Liver (tissue), 9 donors: ENCODE data around the gene EEF1G. TPM values are rescaled to one million over a fixed set of nuclear protein-coding genes. Genes with fewer than 3 reads are reported as not detected.

Experiments
- DNase-seq: peaks from one replicate; pipeline ENCODE4 v3.0.0-alpha.2; 2017; ENCODE audit warnings: low spot score
- H3K27ac ChIP-seq, 2 donors: one replicate each; pipeline ENCODE4 v1.7.0; 2013; ENCODE audit warnings: inconsistent platforms in 2 of 2, low read length in 2 of 2, control low read depth in 1 of 2, low read depth in 1 of 2, mild to moderate bottlenecking in 1 of 2
- H3K27me3 ChIP-seq, 4 donors: one replicate each; pipeline versions ENCODE4 v1.6.1 to v1.7.0; 2013; ENCODE audit warnings: low read length in 3 of 4, inconsistent platforms in 1 of 4, mild to moderate bottlenecking in 1 of 4, moderate library complexity in 1 of 4; ENCODE audit not compliant: control insufficient read depth in 4 of 4, insufficient read depth in 4 of 4
- H3K36me3 ChIP-seq, 4 donors: one replicate each; pipeline versions ENCODE4 v1.6.1 to v1.7.0; 2013; ENCODE audit warnings: low read length in 3 of 4, mild to moderate bottlenecking in 3 of 4, low read depth in 1 of 4, moderate library complexity in 1 of 4; ENCODE audit not compliant: control insufficient read depth in 4 of 4, insufficient read depth in 3 of 4
- H3K4me1 ChIP-seq, 4 donors: one replicate each; pipeline versions ENCODE4 v1.6.1 to v1.7.0; 2013; ENCODE audit warnings: low read length in 3 of 4, mild to moderate bottlenecking in 3 of 4, moderate library complexity in 1 of 4; ENCODE audit not compliant: control insufficient read depth in 4 of 4, insufficient read depth in 4 of 4
- H3K4me3 ChIP-seq, 3 donors: one replicate each; pipeline versions ENCODE4 v1.6.1 to v1.7.0; 2013; ENCODE audit warnings: low read length in 3 of 3, control low read depth in 1 of 3, low read depth in 1 of 3, mild to moderate bottlenecking in 1 of 3
- H3K9ac ChIP-seq, 2 donors: one replicate each; pipeline ENCODE4 v1.7.0; 2013; ENCODE audit warnings: low read length in 2 of 2, mild to moderate bottlenecking in 2 of 2, moderate library complexity in 2 of 2, control low read depth in 1 of 2, low read depth in 1 of 2
- H3K9me3 ChIP-seq, 4 donors: one replicate each; pipeline versions ENCODE4 v1.6.1 to v1.7.0; 2013; ENCODE audit warnings: low read length in 3 of 4; ENCODE audit not compliant: control insufficient read depth in 4 of 4
- EGR1 ChIP-seq, 2 donors: IDR thresholded peaks; 2 replicates each; pipeline ENCODE4 v1.6.1; 2016 to 2018; ENCODE audit warnings: antibody characterized with exemption in 2 of 2, low read depth in 2 of 2
- FOXA1 ChIP-seq: IDR thresholded peaks from 2 replicates; pipeline ENCODE4 v1.6.1; 2016; ENCODE audit warnings: antibody characterized with exemption
- FOXA2 ChIP-seq: IDR thresholded peaks from 2 replicates; pipeline ENCODE4 v1.6.1; 2016; ENCODE audit warnings: antibody characterized with exemption
- HNF4A ChIP-seq, 2 donors: conservative IDR thresholded peaks; 2 replicates each; pipeline ENCODE4 v1.6.1; 2016; ENCODE audit warnings: antibody characterized with exemption in 2 of 2, mild to moderate bottlenecking in 2 of 2
- HNF4G ChIP-seq: IDR thresholded peaks from 2 replicates; pipeline ENCODE4 v1.6.1; 2016; ENCODE audit warnings: antibody characterized with exemption
- JUND ChIP-seq, 2 donors: IDR thresholded peaks; 2 replicates each; pipeline ENCODE4 v1.6.1; 2016; ENCODE audit warnings: antibody characterized with exemption in 2 of 2
- NR2F2 ChIP-seq: IDR thresholded peaks from 2 replicates; pipeline ENCODE4 v1.6.1; 2016; ENCODE audit warnings: antibody characterized with exemption
- RAD21 ChIP-seq, 2 donors: IDR thresholded peaks; 2 replicates each; pipeline ENCODE4 v1.6.1; 2016; ENCODE audit warnings: antibody characterized with exemption in 2 of 2, mild to moderate bottlenecking in 2 of 2
- RXRA ChIP-seq, 2 donors: IDR thresholded peaks; 2 replicates each; pipeline ENCODE4 v1.6.1; 2017 to 2018; ENCODE audit warnings: antibody characterized with exemption in 2 of 2, mild to moderate bottlenecking in 1 of 2
- SP1 ChIP-seq: IDR thresholded peaks from 2 replicates; pipeline ENCODE4 v1.6.1; 2018; ENCODE audit warnings: antibody characterized with exemption, mild to moderate bottlenecking
- TAF1 ChIP-seq: conservative IDR thresholded peaks from 2 replicates; pipeline ENCODE4 v1.6.1; 2016; ENCODE audit warnings: antibody characterized with exemption, mild to moderate bottlenecking
- YY1 ChIP-seq: IDR thresholded peaks from 2 replicates; pipeline ENCODE4 v1.6.1; 2016; ENCODE audit warnings: antibody characterized with exemption, mild to moderate bottlenecking
- WGBS: extraction: QIAGEN DNeasy Blood & Tissue Kit; methylation state at CpG from one replicate; pipeline ENCODE4 v1.1.7; 2013; 5-methylcytosine and 5-hydroxymethylcytosine counted together
- polyA plus RNA-seq, 2 donors: library from polyadenylated mRNA; stranded (reverse) in 1 of 2; unstranded in 1 of 2; fragments of 200-250 nt in 1 of 2; fragments of >200 nt in 1 of 2; fragmentation: Nextera tagmentation in 1 of 2; extraction: Ambion mirVana in 1 of 2; gene quantifications; one replicate each; pipeline versions ENCODE4 v1.2.1 to v1.2.3, GENCODE V29; 2013 to 2015
- total RNA-seq, 2 donors: library from RNA; depleted of rRNA; stranded (reverse); fragments of >200 nt; gene quantifications; one replicate each; pipeline ENCODE4 v1.2.3, GENCODE V29; 2014
- TF ChIP-seq, protein P1 (sequence below): IDR thresholded peaks from 2 replicates; pipeline ENCODE4 v1.6.1; 2016; ENCODE audit warnings: antibody characterized with exemption
- TF ChIP-seq, protein P2 (sequence below): fragments of 150-350 bp; IDR thresholded peaks from 2 replicates; pipeline ENCODE4 v1.5.1; 2017; ENCODE audit warnings: improper control_type of control experiment, low read depth, low read length; ENCODE audit not compliant: missing input control
- TF ChIP-seq, protein P3 (sequence below): IDR thresholded peaks from 2 replicates; pipeline ENCODE4 v1.6.1; 2016; ENCODE audit warnings: antibody characterized with exemption
- donor health status: healthy.
- donor health status: healthy.
- donor health status: healthy.
- donor health status: healthy.
- donor health status: healthy.

Gene EEF1G
- total and polyA plus RNA-seq, 4 donors = 251 to 640 (median 469) TPM

- 83% methylated on average over 1 of the region's 1 CpG for WGBS
- DNase-seq = no peak
- Histone ChIP-seq H3K4me3 (no peak overlapping the region), H3K9ac (no peak overlapping the region), H3K27ac (no peak overlapping the region), H3K4me1 (peaks cover 2 to 38% (median 32%) of the 10 kb centered on the region in 4 donors), H3K36me3 (peaks cover 7 to 42% (median 34%) of the 10 kb centered on the region in 4 donors), H3K27me3 (no peaks in the 10 kb centered on the region), H3K9me3 (no peaks in the 10 kb centered on the region)
- TF ChIP-seq EGR1 (IDR thresholded peaks at IDR 0.05; ENCODE audit: low read depth in 2 of 2) (no peak), RAD21 (IDR thresholded peaks at IDR 0.05) (no peak), RXRA (IDR thresholded peaks at IDR 0.05) (no peak), SP1 (no peak), NR2F2 (no peak), JUND (IDR thresholded peaks at IDR 0.05) (no peak), YY1 (no peak), FOXA1 (no peak), TAF1 (no peak), HNF4G (no peak), HNF4A (conservative IDR thresholded peaks at IDR 0.05) (no peak)
- TF ChIP-seq, protein P1, sequence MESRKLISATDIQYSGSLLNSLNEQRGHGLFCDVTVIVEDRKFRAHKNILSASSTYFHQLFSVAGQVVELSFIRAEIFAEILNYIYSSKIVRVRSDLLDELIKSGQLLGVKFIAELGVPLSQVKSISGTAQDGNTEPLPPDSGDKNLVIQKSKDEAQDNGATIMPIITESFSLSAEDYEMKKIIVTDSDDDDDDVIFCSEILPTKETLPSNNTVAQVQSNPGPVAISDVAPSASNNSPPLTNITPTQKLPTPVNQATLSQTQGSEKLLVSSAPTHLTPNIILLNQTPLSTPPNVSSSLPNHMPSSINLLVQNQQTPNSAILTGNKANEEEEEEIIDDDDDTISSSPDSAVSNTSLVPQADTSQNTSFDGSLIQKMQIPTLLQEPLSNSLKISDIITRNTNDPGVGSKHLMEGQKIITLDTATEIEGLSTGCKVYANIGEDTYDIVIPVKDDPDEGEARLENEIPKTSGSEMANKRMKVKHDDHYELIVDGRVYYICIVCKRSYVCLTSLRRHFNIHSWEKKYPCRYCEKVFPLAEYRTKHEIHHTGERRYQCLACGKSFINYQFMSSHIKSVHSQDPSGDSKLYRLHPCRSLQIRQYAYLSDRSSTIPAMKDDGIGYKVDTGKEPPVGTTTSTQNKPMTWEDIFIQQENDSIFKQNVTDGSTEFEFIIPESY = no peak
- TF ChIP-seq, protein P2, sequence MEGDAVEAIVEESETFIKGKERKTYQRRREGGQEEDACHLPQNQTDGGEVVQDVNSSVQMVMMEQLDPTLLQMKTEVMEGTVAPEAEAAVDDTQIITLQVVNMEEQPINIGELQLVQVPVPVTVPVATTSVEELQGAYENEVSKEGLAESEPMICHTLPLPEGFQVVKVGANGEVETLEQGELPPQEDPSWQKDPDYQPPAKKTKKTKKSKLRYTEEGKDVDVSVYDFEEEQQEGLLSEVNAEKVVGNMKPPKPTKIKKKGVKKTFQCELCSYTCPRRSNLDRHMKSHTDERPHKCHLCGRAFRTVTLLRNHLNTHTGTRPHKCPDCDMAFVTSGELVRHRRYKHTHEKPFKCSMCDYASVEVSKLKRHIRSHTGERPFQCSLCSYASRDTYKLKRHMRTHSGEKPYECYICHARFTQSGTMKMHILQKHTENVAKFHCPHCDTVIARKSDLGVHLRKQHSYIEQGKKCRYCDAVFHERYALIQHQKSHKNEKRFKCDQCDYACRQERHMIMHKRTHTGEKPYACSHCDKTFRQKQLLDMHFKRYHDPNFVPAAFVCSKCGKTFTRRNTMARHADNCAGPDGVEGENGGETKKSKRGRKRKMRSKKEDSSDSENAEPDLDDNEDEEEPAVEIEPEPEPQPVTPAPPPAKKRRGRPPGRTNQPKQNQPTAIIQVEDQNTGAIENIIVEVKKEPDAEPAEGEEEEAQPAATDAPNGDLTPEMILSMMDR = no peak
- TF ChIP-seq, protein P3, sequence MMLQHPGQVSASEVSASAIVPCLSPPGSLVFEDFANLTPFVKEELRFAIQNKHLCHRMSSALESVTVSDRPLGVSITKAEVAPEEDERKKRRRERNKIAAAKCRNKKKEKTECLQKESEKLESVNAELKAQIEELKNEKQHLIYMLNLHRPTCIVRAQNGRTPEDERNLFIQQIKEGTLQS = no peak
Observed at GRCh38 chr11:62569611-62570010, 4.1 kb downstream of the EEF1G start.

DNA sequence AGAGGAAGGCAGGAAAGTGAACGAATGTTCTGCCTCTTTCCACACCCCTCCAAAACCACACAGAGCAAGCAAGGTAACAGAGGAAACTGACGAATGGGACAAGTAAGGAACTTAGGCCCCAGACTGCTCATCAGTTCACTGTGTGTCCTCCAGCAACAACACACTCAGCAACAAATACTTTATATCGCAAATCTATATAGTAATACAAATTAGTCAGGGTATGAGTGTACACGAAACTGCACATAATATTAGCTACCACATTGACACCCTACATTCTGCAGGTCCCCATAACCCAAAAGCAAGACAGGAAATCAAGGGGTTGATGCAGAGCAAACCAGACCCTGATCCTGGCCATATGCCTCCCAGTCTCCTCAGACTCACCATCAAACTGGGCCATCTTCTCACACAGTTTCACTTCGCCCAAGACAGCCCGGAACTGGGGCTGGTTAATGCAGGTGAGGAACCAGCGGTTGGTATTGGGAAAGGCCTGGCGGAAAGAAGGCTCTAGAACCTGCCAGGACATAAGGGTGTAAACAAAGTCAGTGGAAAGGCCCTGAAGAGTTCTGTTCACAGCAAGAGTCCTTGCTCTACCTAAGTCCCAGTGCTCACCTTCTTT is 6.6 kb downstream of the EEF1G start:
- Histone ChIP-seq H3K27me3 (no peaks in the 10 kb centered on the region), H3K9ac (peak overlapping the region in 1 of 2 donors; percentile 16), H3K4me1 (peaks cover 1 to 31% (median 21%) of the 10 kb centered on the region in 4 donors), H3K27ac (peak overlapping the region in 1 of 2 donors; percentile 3), H3K36me3 (peaks cover 13 to 50% (median 41%) of the 10 kb centered on the region in 4 donors), H3K9me3 (no peaks in the 10 kb centered on the region), H3K4me3 (no peak overlapping the region)
- TF ChIP-seq TAF1 = no peak
- TF ChIP-seq, protein P1 = no peak
- TF ChIP-seq NR2F2 = no peak
- TF ChIP-seq, protein P2 = no peak
- no peak for TF ChIP-seq EGR1 (IDR thresholded peaks at IDR 0.05; ENCODE audit: low read depth in 2 of 2)
- TF ChIP-seq FOXA2 = no peak
- TF ChIP-seq RAD21 (IDR thresholded peaks at IDR 0.05) = no peak
- TF ChIP-seq HNF4G = no peak
- no peak for TF ChIP-seq YY1
- WGBS = 79% methylated on average over 8 of the region's 8 CpGs
- DNase-seq = no peak
